Kidney epithelial cell (primary cell): Measurements from ENCODE around the gene CHST12. TPM values are rescaled to one million over a fixed set of nuclear protein-coding genes. Genes with fewer than 3 reads are reported as not detected.
A peak's percentile ranks its signal among the peaks of the same experiment; 100 is the strongest.
"Not testable (repeated sequence)": the region's sequence is repeated elsewhere in the genome, so short reads cannot be mapped to it uniquely, and the experiment has no call there.

ENCODE experiments used
- DNase-seq: peaks from one replicate; pipeline ENCODE4 v3.0.0-alpha.2; 2010; ENCODE audit warnings: low read depth
- H3K27me3 ChIP-seq: 2 replicates; pipeline ENCODE4 v1.6.0; 2011; ENCODE audit warnings: low read length; ENCODE audit not compliant: control insufficient read depth, insufficient read depth
- H3K36me3 ChIP-seq: 2 replicates; pipeline ENCODE4 v1.5.1; 2011; ENCODE audit warnings: low read length; ENCODE audit not compliant: control insufficient read depth, insufficient read depth
- H3K4me3 ChIP-seq: 2 replicates; pipeline ENCODE4 v1.5.1; 2011; ENCODE audit warnings: low read depth, mild to moderate bottlenecking, control low read depth, low read length
- total RNA-seq: library from RNA; depleted of rRNA; stranded (reverse); fragments of >200 nt; gene quantifications from 2 replicates; pipeline ENCODE4 v1.2.3, GENCODE V29; 2015
- TF ChIP-seq, protein P1 (sequence below): IDR thresholded peaks from 2 replicates; pipeline ENCODE4 v1.5.1; 2011; ENCODE audit warnings: mild to moderate bottlenecking, moderate library complexity, low read length, control low read depth, inconsistent platforms; ENCODE audit not compliant: insufficient read depth, poor library complexity, severe bottlenecking

CHST12 gene
- total RNA-seq, 1 donor from 2014 or later: 11.6 TPM

DNA sequence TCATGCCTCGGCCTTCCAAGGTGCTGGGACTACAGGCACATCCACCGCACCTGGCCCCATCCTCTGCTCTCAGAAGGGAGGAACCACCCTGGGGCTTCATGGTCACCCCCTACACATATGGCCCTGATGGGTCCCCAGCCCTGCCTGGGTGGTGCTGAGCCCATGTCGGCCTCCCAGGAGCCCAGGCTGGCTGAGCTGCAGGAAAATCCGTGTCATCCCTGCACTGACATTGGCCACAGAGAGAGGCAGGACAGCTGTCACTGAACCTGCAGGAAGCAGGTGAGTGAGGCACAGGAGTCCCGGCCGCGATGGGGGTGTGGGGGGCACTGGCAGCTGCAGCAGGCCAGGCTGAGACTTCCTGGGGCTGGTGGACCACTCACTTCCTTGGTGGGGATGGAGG, 64.8 kb downstream of the CHST12 start:
- Histone ChIP-seq H3K36me3 (no peaks in the 10 kb centered on the region), H3K27me3 (peaks cover 11% of the 10 kb centered on the region), H3K4me3 (no peak overlapping the region)
- DNase-seq: no peak
- TF ChIP-seq, protein P1, sequence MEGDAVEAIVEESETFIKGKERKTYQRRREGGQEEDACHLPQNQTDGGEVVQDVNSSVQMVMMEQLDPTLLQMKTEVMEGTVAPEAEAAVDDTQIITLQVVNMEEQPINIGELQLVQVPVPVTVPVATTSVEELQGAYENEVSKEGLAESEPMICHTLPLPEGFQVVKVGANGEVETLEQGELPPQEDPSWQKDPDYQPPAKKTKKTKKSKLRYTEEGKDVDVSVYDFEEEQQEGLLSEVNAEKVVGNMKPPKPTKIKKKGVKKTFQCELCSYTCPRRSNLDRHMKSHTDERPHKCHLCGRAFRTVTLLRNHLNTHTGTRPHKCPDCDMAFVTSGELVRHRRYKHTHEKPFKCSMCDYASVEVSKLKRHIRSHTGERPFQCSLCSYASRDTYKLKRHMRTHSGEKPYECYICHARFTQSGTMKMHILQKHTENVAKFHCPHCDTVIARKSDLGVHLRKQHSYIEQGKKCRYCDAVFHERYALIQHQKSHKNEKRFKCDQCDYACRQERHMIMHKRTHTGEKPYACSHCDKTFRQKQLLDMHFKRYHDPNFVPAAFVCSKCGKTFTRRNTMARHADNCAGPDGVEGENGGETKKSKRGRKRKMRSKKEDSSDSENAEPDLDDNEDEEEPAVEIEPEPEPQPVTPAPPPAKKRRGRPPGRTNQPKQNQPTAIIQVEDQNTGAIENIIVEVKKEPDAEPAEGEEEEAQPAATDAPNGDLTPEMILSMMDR: no peak

DNA sequence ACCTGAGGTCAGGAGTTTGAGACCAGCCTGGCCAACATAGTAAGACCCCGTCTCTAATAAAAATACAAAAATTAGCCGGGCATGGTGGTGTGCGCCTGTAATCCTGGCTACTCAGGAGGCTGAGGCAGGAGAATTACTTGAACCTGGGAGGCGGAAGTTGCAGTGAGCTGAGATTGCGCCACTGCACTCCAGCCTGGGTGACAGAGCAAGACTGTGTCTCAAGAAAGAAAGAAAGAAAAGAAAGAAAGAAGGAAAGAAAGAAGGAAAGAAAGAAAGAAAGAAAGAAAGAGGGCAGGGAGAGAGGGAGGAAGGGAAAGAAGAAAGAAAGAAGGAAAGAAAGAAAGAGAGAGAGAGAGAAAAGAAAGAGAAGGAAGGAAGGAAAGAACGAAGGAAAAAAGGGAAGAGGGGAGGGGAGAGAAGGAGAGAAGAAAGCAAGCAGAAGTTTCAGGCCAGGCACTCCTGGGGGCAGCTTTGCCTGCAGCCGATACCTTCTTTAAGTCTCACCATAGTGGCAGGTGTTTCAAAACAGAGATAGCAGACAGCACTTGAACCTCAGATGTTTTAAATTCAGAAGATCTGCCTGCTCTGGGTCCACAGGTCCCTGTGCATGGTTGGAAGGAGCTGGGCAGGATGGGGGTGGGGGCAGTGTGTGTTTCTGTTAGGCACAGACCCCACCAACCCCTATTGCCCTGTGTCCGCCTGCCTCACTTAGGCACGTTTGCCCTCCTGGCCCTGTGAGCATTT, 66.2 kb downstream of the CHST12 start:
- H3K36me3 ChIP-seq, H3K4me3 ChIP-seq, DNase-seq: not testable (repeated sequence)
- H3K27me3 ChIP-seq: peaks cover 11% of the 10 kb centered on the region

DNA sequence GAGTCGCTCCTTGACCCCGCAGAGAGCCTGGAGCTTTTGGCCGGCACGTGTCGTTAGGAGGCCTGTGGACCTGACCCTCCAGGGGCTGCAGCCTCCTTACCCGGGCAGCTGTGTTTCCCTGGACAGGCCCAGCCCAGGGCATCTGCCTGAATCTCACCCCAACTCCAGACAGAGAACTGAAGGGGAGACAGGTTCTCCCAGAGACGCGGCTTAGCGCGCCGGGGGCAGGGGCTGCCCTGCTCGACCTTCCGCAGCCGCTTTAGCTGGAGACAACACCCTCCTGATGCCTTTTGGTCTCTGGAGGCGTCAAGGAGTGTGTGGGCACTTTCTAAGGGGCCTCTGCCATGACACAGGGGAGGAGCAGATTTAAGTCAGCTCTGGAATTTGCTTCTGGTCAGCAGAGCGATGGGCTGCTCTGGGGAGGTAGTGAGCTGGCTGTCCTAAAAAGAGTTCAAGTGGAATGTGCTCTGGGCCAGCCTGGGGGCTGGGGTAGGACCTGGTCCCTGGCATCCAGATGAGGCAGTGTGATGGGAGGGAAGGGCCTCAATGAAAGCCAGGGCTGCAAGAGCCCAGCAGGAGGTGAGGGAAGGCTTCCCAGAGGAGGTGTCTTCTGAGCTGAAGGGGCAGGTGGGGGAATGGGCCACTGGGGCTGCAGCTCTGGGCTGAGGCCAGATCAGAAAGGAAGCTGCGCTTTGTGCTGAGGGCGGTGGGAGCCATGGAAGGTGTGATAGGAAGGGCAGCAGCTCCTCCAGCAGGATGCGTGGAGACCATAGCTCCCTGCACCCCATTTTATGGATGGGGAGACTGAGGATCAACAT, 67.0 kb downstream of the CHST12 start:
- H3K27me3 ChIP-seq: peaks cover 11% of the 10 kb centered on the region
- H3K4me3 ChIP-seq: no peak overlapping the region
- no peak for DNase-seq
- TF ChIP-seq, protein P1: no peak
- no peaks in the 10 kb centered on the region for H3K36me3 ChIP-seq

DNA sequence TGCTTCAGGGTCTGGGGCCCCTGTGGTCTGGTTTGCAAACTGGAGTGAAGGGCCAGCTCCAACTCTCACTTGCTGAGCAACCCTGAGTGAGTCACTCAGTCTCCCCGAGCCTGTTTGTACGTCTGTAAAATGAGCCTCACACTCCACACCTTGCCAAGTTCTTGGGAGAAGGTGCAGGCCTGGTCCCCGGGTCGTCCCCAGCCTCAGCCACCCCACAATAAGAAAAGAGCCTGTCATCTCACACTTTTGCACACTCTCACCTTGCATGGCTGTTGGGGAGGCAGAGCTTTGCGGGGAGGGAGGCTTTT, 67.6 kb downstream of the CHST12 start:
- Histone ChIP-seq H3K4me3 (no peak overlapping the region), H3K36me3 (no peaks in the 10 kb centered on the region), H3K27me3 (peaks cover 11% of the 10 kb centered on the region)
- no peak for DNase-seq
- TF ChIP-seq, protein P1: no peak

DNA sequence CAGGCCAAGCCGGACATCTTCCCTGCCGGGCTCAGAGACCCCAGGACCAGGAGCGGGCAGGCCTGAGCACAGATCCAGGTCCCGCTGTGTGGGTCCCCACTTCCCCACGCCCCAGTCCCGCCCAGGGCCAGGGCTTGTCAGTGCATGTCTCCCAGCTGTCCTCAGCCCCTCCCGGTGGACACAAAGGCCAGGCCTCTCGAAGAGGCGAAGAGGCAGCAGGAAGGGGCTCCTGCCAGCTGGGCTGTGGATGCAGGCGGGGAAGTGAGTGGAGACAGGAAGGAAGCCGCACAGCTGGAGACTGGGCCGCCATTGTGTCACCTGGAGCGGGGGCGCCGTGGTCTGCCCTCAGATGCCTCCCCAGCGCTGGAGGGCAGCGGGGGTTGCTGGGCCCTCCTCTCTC, 68.0 kb downstream of the CHST12 start:
- no peaks in the 10 kb centered on the region for H3K36me3 ChIP-seq
- TF ChIP-seq, protein P1: no peak
- no peak overlapping the region for H3K4me3 ChIP-seq
- no peak for DNase-seq
- peaks cover 11% of the 10 kb centered on the region for H3K27me3 ChIP-seq

DNA sequence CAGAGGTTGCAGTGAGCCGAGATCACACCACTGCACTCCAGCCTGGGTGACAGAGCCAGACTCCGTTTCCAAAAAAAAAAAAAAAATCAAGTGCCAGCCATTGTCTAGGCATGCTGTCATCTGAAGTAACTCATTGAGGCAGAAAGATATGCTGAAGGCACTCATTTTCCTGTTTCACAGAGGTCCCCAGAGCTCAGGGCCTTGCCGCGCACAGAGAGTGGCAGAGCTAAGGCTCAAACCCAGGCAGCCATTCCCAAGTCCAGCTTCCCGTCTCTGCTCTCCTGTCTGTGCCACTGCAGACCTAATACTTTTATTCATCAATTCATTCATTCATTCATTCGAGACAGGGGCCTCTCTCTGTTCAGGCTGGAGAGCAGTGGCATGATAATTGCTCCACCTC, 69.3 kb downstream of the CHST12 start:
- Histone ChIP-seq H3K4me3 (no peak overlapping the region), H3K27me3 (peaks cover 17% of the 10 kb centered on the region), H3K36me3 (no peaks in the 10 kb centered on the region)
- no peak for DNase-seq
- TF ChIP-seq, protein P1: peak; percentile 8
